Loucy (cell line): Measurements from ENCODE around the gene TENM4.

ENCODE experiments used
- CTCF ChIP-seq: fragments of 200-600 bp; sonication (generic); conservative IDR thresholded peaks from 2 replicates; pipeline ENCODE4 v1.5.1; 2014; ENCODE audit warnings: mild to moderate bottlenecking, antibody characterized with exemption, low read length
- EZH2phosphoT487 ChIP-seq: fragments of 200-600 bp; IDR thresholded peaks from 2 replicates; pipeline ENCODE4 v1.6.1; 2018; ENCODE audit warnings: antibody characterized with exemption, mild to moderate bottlenecking, moderate library complexity, borderline replicate concordance

GRCh38 chr11:78727816-78728215, 713.0 kb downstream of the TENM4 start:
- TF ChIP-seq CTCF (no peak), EZH2phosphoT487 (no peak)
